Measurements from ENCODE around the gene CXorf49.

DNA sequence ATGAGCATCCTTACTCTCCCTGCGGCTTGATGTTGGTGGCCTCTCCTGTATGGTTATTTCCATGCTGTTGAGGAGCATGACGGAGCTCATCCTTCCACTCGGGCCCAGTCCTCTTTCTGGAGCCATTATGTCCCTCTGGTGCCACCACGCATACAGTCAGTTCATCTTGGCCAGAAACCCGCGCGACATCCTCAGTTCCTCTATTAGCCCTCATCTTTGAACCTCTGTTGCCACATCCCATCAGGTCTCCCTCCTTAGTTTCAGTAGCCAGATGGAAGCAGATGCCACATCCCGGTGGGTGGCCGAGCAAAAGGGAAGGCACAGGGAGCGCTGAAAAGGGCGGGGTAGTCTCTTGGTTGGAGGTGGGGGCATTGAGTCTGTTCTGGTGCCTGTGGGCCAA lies 46.1 kb downstream of the CXorf49 start:
- no peak for TF ChIP-seq POLR2A (IDR thresholded peaks at IDR 0.05)
- TF ChIP-seq, protein P1, sequence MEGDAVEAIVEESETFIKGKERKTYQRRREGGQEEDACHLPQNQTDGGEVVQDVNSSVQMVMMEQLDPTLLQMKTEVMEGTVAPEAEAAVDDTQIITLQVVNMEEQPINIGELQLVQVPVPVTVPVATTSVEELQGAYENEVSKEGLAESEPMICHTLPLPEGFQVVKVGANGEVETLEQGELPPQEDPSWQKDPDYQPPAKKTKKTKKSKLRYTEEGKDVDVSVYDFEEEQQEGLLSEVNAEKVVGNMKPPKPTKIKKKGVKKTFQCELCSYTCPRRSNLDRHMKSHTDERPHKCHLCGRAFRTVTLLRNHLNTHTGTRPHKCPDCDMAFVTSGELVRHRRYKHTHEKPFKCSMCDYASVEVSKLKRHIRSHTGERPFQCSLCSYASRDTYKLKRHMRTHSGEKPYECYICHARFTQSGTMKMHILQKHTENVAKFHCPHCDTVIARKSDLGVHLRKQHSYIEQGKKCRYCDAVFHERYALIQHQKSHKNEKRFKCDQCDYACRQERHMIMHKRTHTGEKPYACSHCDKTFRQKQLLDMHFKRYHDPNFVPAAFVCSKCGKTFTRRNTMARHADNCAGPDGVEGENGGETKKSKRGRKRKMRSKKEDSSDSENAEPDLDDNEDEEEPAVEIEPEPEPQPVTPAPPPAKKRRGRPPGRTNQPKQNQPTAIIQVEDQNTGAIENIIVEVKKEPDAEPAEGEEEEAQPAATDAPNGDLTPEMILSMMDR (IDR thresholded peaks at IDR 0.05) = no peak
